SK-N-SH (cell line): ENCODE measurements around the gene SLCO3A1. TPM values are rescaled to one million over a fixed set of nuclear protein-coding genes. Genes with fewer than 3 reads are reported as not detected.

Experiments
- CTCF ChIA-PET: fragments of 300-600, 350-600 bp; formaldehyde crosslinking; extraction: SDS; loops from one replicate; lab custom pipeline; 2021; lab: Yijun Ruan, JAX
- POLR2A ChIA-PET: fragments of 350-600 bp; sonication (Branson Sonifier 250); formaldehyde crosslinking; extraction: SDS; loops from one replicate; lab custom pipeline; 2020; ENCODE audit warnings: antibody characterized with exemption, inconsistent platforms; lab: Yijun Ruan, JAX
- DNase-seq: peaks from one replicate; pipeline ENCODE4 v3.0.0; 2012
- H2AFZ ChIP-seq: fragments of 200-600 bp; sonication (generic); 2 replicates; pipeline ENCODE4 v1.8.1; 2016; ENCODE audit warnings: antibody characterized with exemption, mild to moderate bottlenecking, low read depth
- H3F3A ChIP-seq: fragments of 200-600 bp; sonication (generic); replicated peaks from 2 replicates; pipeline ENCODE3; 2016; ENCODE audit warnings: antibody characterized with exemption, mild to moderate bottlenecking; ENCODE audit not compliant: insufficient read depth
- H3K27ac ChIP-seq, 2 experiments: fragments of 200-500 bp in 1 of 2; fragments of 200-600 bp in 1 of 2; sonication (Bioruptor generic) in 1 of 2; sonication (generic), shearing (Covaris generic) in 1 of 2; 2 replicates each; pipeline versions ENCODE4 v1.5.1 to v1.6.1; 2014 to 2016; ENCODE audit warnings: low read depth in 2 of 2, inconsistent platforms in 1 of 2, low read length in 1 of 2, mild to moderate bottlenecking in 1 of 2, mixed read lengths in 1 of 2
- H3K27me3 ChIP-seq: fragments of 200-600 bp; sonication (generic), shearing (Covaris generic); 2 replicates; pipeline ENCODE4 v1.6.1; 2016; ENCODE audit warnings: mixed run types; ENCODE audit not compliant: insufficient read depth
- H3K36me3 ChIP-seq, 2 experiments: fragments of 200-500 bp in 1 of 2; fragments of 200-600 bp in 1 of 2; sonication (Bioruptor generic) in 1 of 2; sonication (generic) in 1 of 2; replicated peaks in 1 of 2; 2 replicates each; pipeline versions ENCODE3 to v1.5.1; 2014 to 2016; ENCODE audit warnings: low read length in 1 of 2, mild to moderate bottlenecking in 1 of 2; ENCODE audit not compliant: insufficient read depth in 2 of 2, control insufficient read depth in 1 of 2
- H3K4me1 ChIP-seq, 2 experiments: fragments of 200-500 bp in 1 of 2; fragments of 200-600 bp in 1 of 2; sonication (Bioruptor generic) in 1 of 2; sonication (generic), shearing (Covaris generic) in 1 of 2; 2 replicates each; pipeline versions ENCODE4 v1.5.1 to v1.6.1; 2014 to 2016; ENCODE audit warnings: low read depth in 1 of 2, low read length in 1 of 2, mixed run types in 1 of 2; ENCODE audit not compliant: insufficient read depth in 2 of 2, control insufficient read depth in 1 of 2
- H3K4me2 ChIP-seq: fragments of 200-600 bp; sonication (generic), shearing (Covaris generic); 2 replicates; pipeline ENCODE4 v1.6.1; 2017; ENCODE audit warnings: mixed run types
- H3K4me3 ChIP-seq, 2 experiments: fragments of 200-500 bp in 1 of 2; fragments of 200-600 bp in 1 of 2; sonication (Bioruptor generic) in 1 of 2; sonication (generic), shearing (Covaris generic) in 1 of 2; 2 replicates each; pipeline versions ENCODE4 v1.5.1 to v1.8.1; 2014 to 2016; ENCODE audit warnings: low read depth in 2 of 2, inconsistent platforms in 1 of 2, low read length in 1 of 2, mild to moderate bottlenecking in 1 of 2, mixed read lengths in 1 of 2, moderate library complexity in 1 of 2
- H3K79me2 ChIP-seq: fragments of 200-600 bp; sonication (generic); 2 replicates; pipeline ENCODE4 v1.8.1; 2017; ENCODE audit warnings: mild to moderate bottlenecking; ENCODE audit not compliant: insufficient read depth
- H3K9ac ChIP-seq: fragments of 200-600 bp; sonication (generic); 2 replicates; pipeline ENCODE4 v1.6.1; 2017; ENCODE audit warnings: mixed run types
- H3K9me2 ChIP-seq: fragments of 200-600 bp; sonication (generic); 2 replicates; pipeline ENCODE4 v1.6.1; 2017; ENCODE audit warnings: mixed run types
- H3K9me3 ChIP-seq: fragments of 200-600 bp; sonication (generic); 2 replicates; pipeline ENCODE4 v1.6.1; 2017; ENCODE audit warnings: mixed run types, mild to moderate bottlenecking, moderate library complexity
- H4K20me1 ChIP-seq: fragments of 200-600 bp; sonication (generic); 2 replicates; pipeline ENCODE4 v1.6.1; 2017; ENCODE audit warnings: mild to moderate bottlenecking, mixed run types; ENCODE audit not compliant: insufficient read depth
- EP300 ChIP-seq, 2 experiments: IDR thresholded peaks; 2 replicates each; pipeline versions ENCODE4 v1.4.0 to v1.6.1; 2012; ENCODE audit warnings: borderline replicate concordance in 1 of 2, low read depth in 1 of 2, low read length in 1 of 2
- FOXJ3 ChIP-seq: sonication (generic); formaldehyde crosslinking; IDR thresholded peaks from 2 replicates; pipeline ENCODE4 v1.5.1; 2020; ENCODE audit warnings: mild to moderate bottlenecking, missing genetic modification reagents
- FOXM1 ChIP-seq: IDR thresholded peaks from 2 replicates; pipeline ENCODE4 v1.4.0; 2012; ENCODE audit warnings: low read depth, mild to moderate bottlenecking
- GABPA ChIP-seq: IDR thresholded peaks from 2 replicates; pipeline ENCODE4 v1.4.0; 2012; ENCODE audit warnings: low read depth, mild to moderate bottlenecking
- GATA2 ChIP-seq: sonication (generic); formaldehyde crosslinking; IDR thresholded peaks from 2 replicates; pipeline ENCODE4 v1.5.0; 2020; ENCODE audit warnings: mild to moderate bottlenecking, missing genetic modification reagents
- JUND ChIP-seq: IDR thresholded peaks from 2 replicates; pipeline ENCODE4 v1.4.0; 2012
- MEF2A ChIP-seq: IDR thresholded peaks from 2 replicates; pipeline ENCODE4 v1.4.0; 2012; ENCODE audit warnings: low read depth, borderline replicate concordance
- NRF1 ChIP-seq: IDR thresholded peaks from 2 replicates; pipeline ENCODE4 v1.6.1; 2012; ENCODE audit warnings: low read depth, mild to moderate bottlenecking, low read length
- POLR2AphosphoS5 ChIP-seq: IDR thresholded peaks from 2 replicates; pipeline ENCODE4 v1.6.1; 2012; ENCODE audit warnings: low read depth, low read length
- RCOR1 ChIP-seq: fragments of 150-350 bp; IDR thresholded peaks from 2 replicates; pipeline ENCODE4 v1.6.1; 2017; ENCODE audit warnings: antibody characterized with exemption, low read length
- REST ChIP-seq: IDR thresholded peaks from 2 replicates; pipeline ENCODE4 v1.6.1; 2012; ENCODE audit warnings: mild to moderate bottlenecking, low read depth, low read length, moderate library complexity
- RXRA ChIP-seq: IDR thresholded peaks from 2 replicates; pipeline ENCODE4 v1.4.0; 2012; ENCODE audit warnings: low read depth, mild to moderate bottlenecking, borderline replicate concordance
- SIN3A ChIP-seq: IDR thresholded peaks from 2 replicates; pipeline ENCODE4 v1.6.1; 2012; ENCODE audit warnings: low read depth, mild to moderate bottlenecking, low read length, moderate library complexity, borderline replicate concordance
- SMC3 ChIP-seq: IDR thresholded peaks from 2 replicates; pipeline ENCODE4 v1.6.1; 2012; ENCODE audit warnings: low read depth, low read length, improper control_type of control experiment
- TCF12 ChIP-seq: IDR thresholded peaks from 2 replicates; pipeline ENCODE4 v1.4.0; 2012
- YY1 ChIP-seq: IDR thresholded peaks from 2 replicates; pipeline ENCODE4 v1.4.0; 2012; ENCODE audit warnings: low read depth, mild to moderate bottlenecking
- ZBTB33 ChIP-seq: IDR thresholded peaks from 2 replicates; pipeline ENCODE4 v1.4.0; 2012; ENCODE audit warnings: low read depth, borderline replicate concordance
- WGBS: methylation state at CpG from one replicate; pipeline ENCODE4 v1.1.6; 2017; ENCODE audit warnings: low lambda C conversion rate; 5-methylcytosine and 5-hydroxymethylcytosine counted together
- polyA plus RNA-seq, 3 experiments: library from polyadenylated mRNA; depleted of rRNA; stranded (reverse); fragments of >200 nt; gene quantifications; 2 replicates each; pipeline ENCODE4 v1.2.3, GENCODE V29; 2012
- TF ChIP-seq, protein P1 (sequence below): IDR thresholded peaks from 2 replicates; pipeline ENCODE4 v1.4.0; 2012; ENCODE audit warnings: low read depth, borderline replicate concordance
- TF ChIP-seq, protein P2 (sequence below): IDR thresholded peaks from 2 replicates; pipeline ENCODE4 v1.4.0; 2012; ENCODE audit warnings: low read depth
- TF ChIP-seq, protein P3 (sequence below): fragments of 150-350 bp; IDR thresholded peaks from 2 replicates; pipeline ENCODE4 v1.6.1; 2016; ENCODE audit warnings: mild to moderate bottlenecking, low read depth, low read length

Gene SLCO3A1
- polyA plus RNA-seq, 1 of the 3 experiments (the other 2 are of a cell fraction): 19.7 TPM

GRCh38 chr15:92092289-92093105, 239.0 kb downstream of the SLCO3A1 start:
- DNase-seq: no peak
- ChIA-PET POLR2A (no interaction called here), CTCF (interaction anchor here (1.0 to 6.2 kb wide), 10 partner anchors 9 to 624 kb away, joined by 3 to 44 read pairs (median 4); partner anchors contain the start of gene SLCO3A1)
- Histone ChIP-seq H3K79me2 (no peaks in the 10 kb centered on the region), H3K4me1 (peaks cover 0 to 2% of the 10 kb centered on the region in 2 experiments; a peak in 1 of 4 replicates), H3K36me3 (peaks cover 0 to 3% of the 10 kb centered on the region in 2 experiments), H2AFZ (no peak overlapping the region), H3F3A (no peaks in the 10 kb centered on the region), H3K9ac (no peak overlapping the region), H3K9me2 (no peaks in the 10 kb centered on the region), H3K4me2 (no peak overlapping the region), H3K27me3 (no peaks in the 10 kb centered on the region), H3K9me3 (no peaks in the 10 kb centered on the region), H3K4me3 (no peak overlapping the region), H4K20me1 (no peaks in the 10 kb centered on the region), H3K27ac (no peak overlapping the region)
- 88% methylated on average over 9 of the region's 10 CpGs for WGBS
- no peak for TF ChIP-seq RCOR1
- TF ChIP-seq YY1: no peak
- TF ChIP-seq, protein P1, sequence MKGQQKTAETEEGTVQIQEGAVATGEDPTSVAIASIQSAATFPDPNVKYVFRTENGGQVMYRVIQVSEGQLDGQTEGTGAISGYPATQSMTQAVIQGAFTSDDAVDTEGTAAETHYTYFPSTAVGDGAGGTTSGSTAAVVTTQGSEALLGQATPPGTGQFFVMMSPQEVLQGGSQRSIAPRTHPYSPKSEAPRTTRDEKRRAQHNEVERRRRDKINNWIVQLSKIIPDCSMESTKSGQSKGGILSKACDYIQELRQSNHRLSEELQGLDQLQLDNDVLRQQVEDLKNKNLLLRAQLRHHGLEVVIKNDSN: no peak
- TF ChIP-seq POLR2AphosphoS5: no peak

- ChIA-PET POLR2A (no interaction called here), CTCF (interaction anchor here (1.2 to 8.6 kb wide), 7 partner anchors 9 to 1901 kb away, joined by 3 to 67 read pairs (median 6); no protein-coding TSS in a partner anchor)
- no peak overlapping the region for H3K4me2 ChIP-seq
- no peaks in the 10 kb centered on the region for H3K9me3 ChIP-seq
- no peak overlapping the region for H2AFZ ChIP-seq
- H3K27ac ChIP-seq: no peak overlapping the region
- no peaks in the 10 kb centered on the region for H3K27me3 ChIP-seq
- H3K9me2 ChIP-seq: no peaks in the 10 kb centered on the region
- H3K4me3 ChIP-seq: no peak overlapping the region
- 73% methylated on average over 3 of the region's 4 CpGs for WGBS
- H4K20me1 ChIP-seq: no peaks in the 10 kb centered on the region
- H3K4me1 ChIP-seq: peaks cover 0 to 9% of the 10 kb centered on the region in 2 experiments; a peak in 1 of 4 replicates
- H3K79me2 ChIP-seq: no peaks in the 10 kb centered on the region
- DNase-seq: no peak
- no peak overlapping the region for H3K9ac ChIP-seq
- peaks cover 3 to 4% of the 10 kb centered on the region in 2 experiments for H3K36me3 ChIP-seq
- H3F3A ChIP-seq: no peaks in the 10 kb centered on the region
- TF ChIP-seq, protein P2, sequence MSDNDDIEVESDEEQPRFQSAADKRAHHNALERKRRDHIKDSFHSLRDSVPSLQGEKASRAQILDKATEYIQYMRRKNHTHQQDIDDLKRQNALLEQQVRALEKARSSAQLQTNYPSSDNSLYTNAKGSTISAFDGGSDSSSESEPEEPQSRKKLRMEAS: no peak
- TF ChIP-seq REST (no peak), EP300 (IDR thresholded peaks at IDR 0.05; ENCODE audit: borderline replicate concordance in 1 of 2, low read depth in 1 of 2, low read length in 1 of 2) (no peak), NRF1 (no peak), TCF12 (no peak), SIN3A (no peak), MEF2A (no peak), SMC3 (no peak), GABPA (no peak), YY1 (no peak), GATA2 (CRISPR knock-in tag) (no peak), FOXJ3 (no peak), ZBTB33 (no peak), JUND (no peak), FOXM1 (no peak), RXRA (no peak)
- TF ChIP-seq, protein P3, sequence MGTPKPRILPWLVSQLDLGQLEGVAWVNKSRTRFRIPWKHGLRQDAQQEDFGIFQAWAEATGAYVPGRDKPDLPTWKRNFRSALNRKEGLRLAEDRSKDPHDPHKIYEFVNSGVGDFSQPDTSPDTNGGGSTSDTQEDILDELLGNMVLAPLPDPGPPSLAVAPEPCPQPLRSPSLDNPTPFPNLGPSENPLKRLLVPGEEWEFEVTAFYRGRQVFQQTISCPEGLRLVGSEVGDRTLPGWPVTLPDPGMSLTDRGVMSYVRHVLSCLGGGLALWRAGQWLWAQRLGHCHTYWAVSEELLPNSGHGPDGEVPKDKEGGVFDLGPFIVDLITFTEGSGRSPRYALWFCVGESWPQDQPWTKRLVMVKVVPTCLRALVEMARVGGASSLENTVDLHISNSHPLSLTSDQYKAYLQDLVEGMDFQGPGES: no peak
Measured at GRCh38 chr15:92095693-92096092, 242.2 kb downstream of the SLCO3A1 start.
